Activated naive CD4-positive, alpha-beta T cell treated with anti-CD3 and anti-CD28 coated beads, Interleukin-2, amount 10 ng/mL, durations not matched to agents 7 days and 5 days (primary cell): ENCODE data around the gene MACROD1.

ENCODE experiments used
- CTCF ChIA-PET: fragments of 350-600 bp; sonication (Branson Sonifier 250); formaldehyde crosslinking; loops from one replicate; lab custom pipeline; 2021; ENCODE audit warnings: antibody characterized with exemption; lab: Charles Lee
- DNase-seq: peaks from one replicate; pipeline ENCODE4 v3.0.0-alpha.2; 2020
- H3K27ac Mint-ChIP-seq: one replicate; pipeline ENCODE4 v1.8.0; 2021; ENCODE audit warnings: mild to moderate bottlenecking, moderate library complexity, mixed read lengths
- H3K27me3 Mint-ChIP-seq: one replicate; pipeline ENCODE4 v1.8.0; 2021; ENCODE audit warnings: mild to moderate bottlenecking, mixed read lengths
- H3K36me3 Mint-ChIP-seq: one replicate; pipeline ENCODE4 v1.8.0; 2021; ENCODE audit warnings: mixed read lengths
- H3K4me1 Mint-ChIP-seq: one replicate; pipeline ENCODE4 v1.8.0; 2021; ENCODE audit warnings: mixed read lengths
- H3K4me3 Mint-ChIP-seq: one replicate; pipeline ENCODE4 v1.8.0; 2021; ENCODE audit warnings: mild to moderate bottlenecking, moderate library complexity, mixed read lengths
- H3K9me3 Mint-ChIP-seq: one replicate; pipeline ENCODE4 v1.8.0; 2021; ENCODE audit warnings: mixed read lengths

Gene MACROD1

DNA sequence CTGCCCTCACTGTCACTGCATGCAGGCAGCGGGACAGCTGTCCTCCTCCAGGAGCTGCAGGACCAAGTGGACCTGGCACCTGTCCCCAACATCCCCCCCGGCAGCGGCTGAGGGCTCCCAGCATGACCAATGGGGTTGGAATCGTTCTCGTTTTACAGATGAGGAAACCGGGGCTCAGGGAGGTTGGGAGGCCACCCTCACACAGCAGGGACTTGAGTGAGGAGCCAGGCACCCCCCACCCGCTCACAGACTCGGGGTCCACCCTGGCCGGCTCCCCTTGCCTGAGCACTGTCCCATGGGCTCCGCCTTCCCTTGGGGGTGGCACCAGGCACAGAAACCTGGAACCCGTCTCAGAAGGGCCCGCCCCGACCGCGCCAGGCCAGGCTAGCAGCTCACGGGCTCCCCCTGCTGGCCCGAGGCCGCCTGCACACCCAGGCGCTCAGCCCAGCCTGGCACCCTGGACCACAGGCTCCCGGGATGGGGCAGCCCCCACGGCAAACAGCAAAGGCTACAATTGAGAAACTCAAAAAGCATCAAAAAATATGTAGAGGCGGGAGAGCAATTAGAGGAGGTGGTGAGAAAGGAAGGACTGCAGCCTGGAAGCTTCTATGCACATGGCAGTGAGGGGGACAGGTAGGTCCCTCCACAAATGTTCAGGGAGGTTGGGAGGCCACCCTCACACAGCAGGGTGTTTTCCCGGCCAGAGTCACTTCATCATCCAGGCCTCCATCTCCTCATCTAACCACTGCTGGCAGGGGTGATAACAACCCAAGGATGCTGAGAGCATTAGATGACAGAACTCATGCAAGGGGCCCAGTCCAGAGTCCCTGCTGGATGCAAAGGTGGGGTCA lies 12.8 kb downstream of the MACROD1 start:
- CTCF ChIA-PET, result interaction anchor here (0.8 to 9.0 kb wide), 9 partner anchors 10 to 385 kb away, joined by 3 to 111 read pairs (median 6); partner anchors contain the start of genes COX8A, MACROD1 and ZFTA
- Mint-ChIP-seq H3K4me1 (peaks cover 6% of the 10 kb centered on the region), H3K36me3 (no peaks in the 10 kb centered on the region), H3K9me3 (no peaks in the 10 kb centered on the region), H3K27me3 (peaks cover 11% of the 10 kb centered on the region), H3K4me3 (no peak overlapping the region), H3K27ac (no peak overlapping the region)
- peak; percentile 76 for DNase-seq

GRCh38 chr11:64151337-64151736 lies 14.6 kb downstream of the MACROD1 start:
- CTCF ChIA-PET, result interaction anchor here (1.3 to 9.0 kb wide), 7 partner anchors 11 to 383 kb away, joined by 3 to 111 read pairs (median 7); partner anchors contain the start of gene ZFTA
- DNase-seq, result no peak
- Mint-ChIP-seq H3K4me1 (peaks cover 6% of the 10 kb centered on the region), H3K27ac (no peak overlapping the region), H3K4me3 (no peak overlapping the region), H3K9me3 (no peaks in the 10 kb centered on the region), H3K27me3 (peaks cover 11% of the 10 kb centered on the region), H3K36me3 (no peaks in the 10 kb centered on the region)

DNA sequence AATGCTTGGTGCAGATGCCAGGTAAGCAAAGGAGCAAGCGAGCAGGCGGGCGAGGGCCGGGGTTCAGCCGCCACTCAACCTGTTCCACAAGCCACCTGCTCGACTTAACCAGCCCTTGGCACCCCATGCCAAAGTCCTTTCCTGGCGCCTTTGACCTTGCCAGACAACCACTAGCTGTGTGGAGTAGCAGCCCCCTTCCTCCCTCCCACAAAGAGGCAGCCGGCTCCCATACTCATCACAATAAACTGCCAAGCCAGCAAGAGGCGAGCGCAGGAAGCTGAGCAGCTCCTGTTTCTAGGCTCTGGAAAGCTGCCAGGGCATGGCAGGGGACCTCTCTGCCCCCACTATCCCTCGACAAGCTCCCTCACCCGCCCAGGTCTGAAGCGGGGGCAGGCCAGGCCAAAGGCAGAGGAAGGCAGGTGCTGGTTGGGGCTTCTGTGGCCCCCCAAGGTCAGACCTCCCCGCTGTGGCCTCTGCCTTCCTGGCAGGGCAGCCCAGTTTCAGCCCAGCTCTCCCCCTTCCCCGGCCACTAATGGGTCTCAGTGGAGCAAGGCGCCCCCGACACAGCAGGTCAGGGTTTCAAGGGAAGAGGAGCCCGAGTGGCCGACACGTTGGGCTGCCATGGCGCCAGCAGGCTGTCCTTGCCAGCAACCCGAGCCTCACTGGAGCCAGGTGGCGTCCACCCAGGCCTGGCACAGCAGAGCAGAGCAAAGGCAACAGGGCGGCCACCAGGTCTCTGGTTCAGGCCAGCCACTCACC lies 15.3 kb downstream of the MACROD1 start:
- no peak overlapping the region for H3K27ac Mint-ChIP-seq
- no peaks in the 10 kb centered on the region for H3K9me3 Mint-ChIP-seq
- CTCF ChIA-PET, result interaction anchor here (0.5 to 9.0 kb wide), 9 partner anchors 63 to 671 kb away, joined by 3 to 111 read pairs (median 3); partner anchors contain the start of genes MARK2 and ZFTA
- H3K36me3 Mint-ChIP-seq, result no peaks in the 10 kb centered on the region
- H3K27me3 Mint-ChIP-seq, result peaks cover 11% of the 10 kb centered on the region
- DNase-seq, result no peak
- peaks cover 8% of the 10 kb centered on the region for H3K4me1 Mint-ChIP-seq
- H3K4me3 Mint-ChIP-seq, result no peak overlapping the region

DNA sequence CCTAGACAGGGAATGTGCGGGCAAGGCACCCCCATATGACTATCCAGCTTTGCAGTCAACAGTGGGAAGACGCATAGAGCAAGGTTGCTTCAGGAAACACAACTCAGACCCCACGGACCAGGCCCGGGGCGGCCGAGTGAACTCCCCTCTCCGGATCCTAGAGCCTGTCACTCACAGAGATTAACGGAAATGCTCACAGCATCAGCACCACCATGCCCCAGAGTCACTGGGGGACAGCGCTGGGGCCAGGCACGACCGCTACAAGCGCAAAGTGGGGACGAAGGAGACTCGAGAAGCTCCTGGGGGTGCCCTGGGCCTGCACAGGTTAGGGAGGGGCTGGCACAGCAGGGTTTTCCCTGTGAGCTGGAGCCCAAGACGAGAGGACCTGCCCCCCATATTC lies 15.9 kb downstream of the MACROD1 start:
- Mint-ChIP-seq H3K36me3 (no peaks in the 10 kb centered on the region), H3K27me3 (peaks cover 11% of the 10 kb centered on the region), H3K27ac (no peak overlapping the region), H3K4me1 (peaks cover 8% of the 10 kb centered on the region), H3K9me3 (no peaks in the 10 kb centered on the region), H3K4me3 (no peak overlapping the region)
- CTCF ChIA-PET, result interaction anchor here (0.5 to 9.0 kb wide), 14 partner anchors 14 to 670 kb away, joined by 3 to 111 read pairs (median 4); partner anchors contain the start of genes MARK2 and RCOR2
- no peak for DNase-seq

GRCh38 chr11:64148917-64149617 lies 16.8 kb downstream of the MACROD1 start:
- CTCF ChIA-PET, result interaction anchor here (0.9 to 9.0 kb wide), 14 partner anchors 13 to 669 kb away, joined by 3 to 111 read pairs (median 4); partner anchors contain the start of genes MARK2 and RCOR2
- peaks cover 9% of the 10 kb centered on the region for H3K4me1 Mint-ChIP-seq
- no peaks in the 10 kb centered on the region for H3K9me3 Mint-ChIP-seq
- H3K4me3 Mint-ChIP-seq, result no peak overlapping the region
- DNase-seq, result no peak
- H3K27me3 Mint-ChIP-seq, result peaks cover 5% of the 10 kb centered on the region
- no peak overlapping the region for H3K27ac Mint-ChIP-seq
- H3K36me3 Mint-ChIP-seq, result no peaks in the 10 kb centered on the region

- DNase-seq, result peak; percentile 80
- H3K9me3 Mint-ChIP-seq, result no peaks in the 10 kb centered on the region
- H3K27ac Mint-ChIP-seq, result no peak overlapping the region
- H3K4me1 Mint-ChIP-seq, result peaks cover 13% of the 10 kb centered on the region
- peaks cover 4% of the 10 kb centered on the region for H3K27me3 Mint-ChIP-seq
- CTCF ChIA-PET, result interaction anchor here (0.7 to 9.0 kb wide), 8 partner anchors 12 to 381 kb away, joined by 3 to 111 read pairs (median 4); partner anchors contain the start of gene MARK2
- H3K4me3 Mint-ChIP-seq, result no peak overlapping the region
- no peaks in the 10 kb centered on the region for H3K36me3 Mint-ChIP-seq
Measured at GRCh38 chr11:64148226-64148916, 17.5 kb downstream of the MACROD1 start.

- Mint-ChIP-seq H3K9me3 (no peaks in the 10 kb centered on the region), H3K27me3 (peaks cover 4% of the 10 kb centered on the region), H3K4me3 (no peak overlapping the region), H3K27ac (no peak overlapping the region), H3K36me3 (no peaks in the 10 kb centered on the region), H3K4me1 (peaks cover 18% of the 10 kb centered on the region)
- peak; percentile 83 for DNase-seq
- CTCF ChIA-PET, result interaction anchor here (0.8 to 9.0 kb wide), 3 partner anchors 145 to 313 kb away, joined by 5 to 111 read pairs (median 13); no protein-coding TSS in a partner anchor
Measured at GRCh38 chr11:64146036-64146955, 19.6 kb downstream of the MACROD1 start.

DNA sequence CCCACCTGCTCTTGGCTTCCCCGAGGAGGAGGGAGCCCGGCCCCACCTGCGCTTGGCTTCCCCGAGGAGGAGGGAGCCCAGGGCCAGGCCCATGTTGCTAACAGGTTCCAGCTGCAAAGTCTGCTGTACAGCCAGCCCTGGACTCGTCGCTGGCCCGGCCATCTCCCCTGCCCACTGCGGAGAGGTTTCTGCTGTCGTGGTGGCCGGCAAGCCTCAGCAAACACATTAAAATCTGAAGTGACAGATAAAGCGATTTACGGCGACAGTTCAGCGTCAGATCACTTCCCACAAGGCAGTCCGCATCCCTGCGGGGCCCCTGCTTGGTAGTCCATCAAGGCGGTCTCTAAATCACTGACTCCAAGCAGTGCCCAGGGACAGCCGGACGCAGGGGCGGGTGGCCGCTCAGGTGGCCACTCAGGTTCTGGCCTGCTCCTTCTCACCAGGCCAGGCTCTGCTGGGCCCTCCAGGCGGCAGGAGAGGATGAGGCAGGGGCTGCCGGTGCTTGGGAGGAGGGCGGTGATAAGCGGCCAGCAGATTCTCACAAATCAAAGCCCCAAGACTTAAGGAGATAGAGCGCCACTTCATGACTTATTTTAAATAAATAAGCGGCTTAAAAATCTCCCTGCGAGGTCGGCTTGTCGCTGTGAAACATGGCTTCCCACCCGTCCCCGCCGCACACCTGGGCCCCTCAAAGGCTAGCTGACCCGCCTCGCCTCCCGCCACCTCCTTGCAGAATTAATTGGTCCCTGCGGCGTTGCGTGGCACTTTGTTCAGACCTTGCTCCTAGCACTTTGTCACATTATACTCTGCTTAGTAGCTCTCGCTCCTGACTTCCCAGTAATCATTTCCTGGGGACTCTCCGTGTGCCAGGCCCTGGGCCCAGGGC lies 21.1 kb downstream of the MACROD1 start:
- Mint-ChIP-seq H3K36me3 (no peaks in the 10 kb centered on the region), H3K27me3 (peaks cover 4% of the 10 kb centered on the region), H3K4me3 (no peak overlapping the region), H3K27ac (no peak overlapping the region), H3K9me3 (no peaks in the 10 kb centered on the region), H3K4me1 (peaks cover 18% of the 10 kb centered on the region)
- CTCF ChIA-PET, result interaction anchor here (0.8 to 9.0 kb wide), 3 partner anchors 143 to 311 kb away, joined by 4 to 111 read pairs (median 5); no protein-coding TSS in a partner anchor
- DNase-seq, result no peak

- peaks cover 16% of the 10 kb centered on the region for H3K4me1 Mint-ChIP-seq
- no peak overlapping the region for H3K4me3 Mint-ChIP-seq
- H3K9me3 Mint-ChIP-seq, result no peaks in the 10 kb centered on the region
- CTCF ChIA-PET, result no interaction called here
- no peaks in the 10 kb centered on the region for H3K36me3 Mint-ChIP-seq
- peaks cover 4% of the 10 kb centered on the region for H3K27me3 Mint-ChIP-seq
- no peak for DNase-seq
- H3K27ac Mint-ChIP-seq, result no peak overlapping the region
Measured at GRCh38 chr11:64141081-64141783, 24.7 kb downstream of the MACROD1 start.

- no peak for DNase-seq
- no peak overlapping the region for H3K4me3 Mint-ChIP-seq
- no peaks in the 10 kb centered on the region for H3K36me3 Mint-ChIP-seq
Measured at GRCh38 chr11:64140082-64140481, 25.8 kb downstream of the MACROD1 start.

DNA sequence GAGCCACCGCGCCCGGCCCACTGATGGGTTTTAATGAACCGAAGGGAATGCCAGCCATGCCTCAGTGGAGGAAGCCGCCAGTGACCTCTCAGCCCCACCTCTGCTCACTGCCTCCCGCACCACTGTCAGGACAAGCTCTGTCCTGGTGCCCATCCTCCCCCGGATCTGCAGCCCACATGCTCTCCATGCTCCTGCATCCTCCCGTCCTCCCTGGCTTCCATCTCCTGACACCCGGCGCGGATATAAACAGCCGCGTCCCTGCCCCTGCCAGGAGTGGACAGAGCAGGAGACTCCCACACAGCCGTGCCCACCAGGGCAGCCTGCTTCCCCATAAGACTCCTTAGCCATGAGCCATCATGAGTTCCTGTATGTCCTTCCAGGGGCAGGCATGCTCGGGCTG lies 26.9 kb downstream of the MACROD1 start:
- Mint-ChIP-seq H3K27me3 (peaks cover 4% of the 10 kb centered on the region), H3K4me1 (peaks cover 12% of the 10 kb centered on the region), H3K36me3 (no peaks in the 10 kb centered on the region), H3K4me3 (no peak overlapping the region), H3K27ac (no peak overlapping the region), H3K9me3 (no peaks in the 10 kb centered on the region)
- DNase-seq, result no peak
- CTCF ChIA-PET, result interaction anchor here (1.4 kb wide), 1 partner anchor 26 kb away, joined by 3 read pairs; no protein-coding TSS in a partner anchor

More at GRCh38 chr11:64140082-64140481, 25.8 kb downstream of the MACROD1 start:
- H3K27ac Mint-ChIP-seq, result no peak overlapping the region
- H3K4me1 Mint-ChIP-seq, result peaks cover 13% of the 10 kb centered on the region
- CTCF ChIA-PET, result no interaction called here
- H3K9me3 Mint-ChIP-seq, result no peaks in the 10 kb centered on the region
- H3K27me3 Mint-ChIP-seq, result peaks cover 4% of the 10 kb centered on the region
